Nephron progenitor cell (in vitro differentiated cells): ENCODE results near the gene RCAN2.

ENCODE experiments used
- DNase-seq: peaks from one replicate; pipeline ENCODE4 v3.0.0; 2021
- H3K27ac Mint-ChIP-seq: 2 replicates; pipeline ENCODE4 v1.8.0; 2021; ENCODE audit warnings: mild to moderate bottlenecking, moderate library complexity, mixed read lengths
- H3K27me3 Mint-ChIP-seq: 2 replicates; pipeline ENCODE4 v1.8.0; 2021; ENCODE audit warnings: mild to moderate bottlenecking, low read depth, mixed read lengths; ENCODE audit not compliant: poor library complexity
- H3K36me3 Mint-ChIP-seq: 2 replicates; pipeline ENCODE4 v1.8.0; 2021; ENCODE audit warnings: low read depth, mixed read lengths
- H3K4me1 Mint-ChIP-seq: 2 replicates; pipeline ENCODE4 v1.8.0; 2021; ENCODE audit warnings: mixed read lengths
- H3K4me3 Mint-ChIP-seq: 2 replicates; pipeline ENCODE4 v1.8.0; 2021; ENCODE audit warnings: mild to moderate bottlenecking, moderate library complexity, mixed read lengths
- H3K9me3 Mint-ChIP-seq: 2 replicates; pipeline ENCODE4 v1.8.0; 2021; ENCODE audit warnings: mild to moderate bottlenecking, moderate library complexity, mixed read lengths
- TF ChIP-seq, protein P1 (sequence below): fragments of 200-600 bp; sonication (generic); IDR thresholded peaks from 2 replicates; pipeline ENCODE4 v1.5.0; 2021; ENCODE audit warnings: antibody characterized with exemption

RCAN2 gene

DNA sequence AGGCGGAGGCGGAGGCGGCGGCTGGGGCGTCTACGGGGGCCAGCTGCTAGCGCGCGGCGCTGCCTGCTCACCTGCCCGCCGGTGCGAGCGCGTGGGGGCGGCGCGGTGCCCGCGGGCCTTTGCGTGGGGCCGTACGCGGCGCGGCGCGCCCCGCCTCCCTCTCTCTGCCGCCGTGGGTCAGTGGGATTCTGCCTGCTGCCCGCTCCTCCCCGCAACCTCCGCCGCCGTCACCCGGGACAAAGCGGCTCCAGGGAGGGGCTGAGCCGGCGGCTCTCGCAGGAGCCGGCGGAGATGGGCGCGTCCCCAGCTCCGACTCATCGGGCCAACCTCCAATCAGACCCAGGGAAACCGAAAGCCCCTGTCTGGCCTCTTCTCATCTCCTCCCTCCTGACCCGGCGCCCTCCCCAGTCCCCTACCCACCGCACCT, at the start of gene RCAN2:
Gene RCAN2 (minus strand): TSS at position 249 of the 427 bp plus-strand sequence.
- H3K9me3 Mint-ChIP-seq = no peaks in the 10 kb centered on the region
- peaks cover 15% of the 10 kb centered on the region for H3K4me1 Mint-ChIP-seq
- peak; percentile 75 for DNase-seq
- no peaks in the 10 kb centered on the region for H3K36me3 Mint-ChIP-seq
- peaks cover 67% of the 10 kb centered on the region for H3K27me3 Mint-ChIP-seq
- peak within 1 kb of the TSS; percentile 84 for H3K4me3 Mint-ChIP-seq
- TF ChIP-seq, protein P1, sequence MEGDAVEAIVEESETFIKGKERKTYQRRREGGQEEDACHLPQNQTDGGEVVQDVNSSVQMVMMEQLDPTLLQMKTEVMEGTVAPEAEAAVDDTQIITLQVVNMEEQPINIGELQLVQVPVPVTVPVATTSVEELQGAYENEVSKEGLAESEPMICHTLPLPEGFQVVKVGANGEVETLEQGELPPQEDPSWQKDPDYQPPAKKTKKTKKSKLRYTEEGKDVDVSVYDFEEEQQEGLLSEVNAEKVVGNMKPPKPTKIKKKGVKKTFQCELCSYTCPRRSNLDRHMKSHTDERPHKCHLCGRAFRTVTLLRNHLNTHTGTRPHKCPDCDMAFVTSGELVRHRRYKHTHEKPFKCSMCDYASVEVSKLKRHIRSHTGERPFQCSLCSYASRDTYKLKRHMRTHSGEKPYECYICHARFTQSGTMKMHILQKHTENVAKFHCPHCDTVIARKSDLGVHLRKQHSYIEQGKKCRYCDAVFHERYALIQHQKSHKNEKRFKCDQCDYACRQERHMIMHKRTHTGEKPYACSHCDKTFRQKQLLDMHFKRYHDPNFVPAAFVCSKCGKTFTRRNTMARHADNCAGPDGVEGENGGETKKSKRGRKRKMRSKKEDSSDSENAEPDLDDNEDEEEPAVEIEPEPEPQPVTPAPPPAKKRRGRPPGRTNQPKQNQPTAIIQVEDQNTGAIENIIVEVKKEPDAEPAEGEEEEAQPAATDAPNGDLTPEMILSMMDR = no peak
- H3K27ac Mint-ChIP-seq = no peak within 1 kb of the TSS

DNA sequence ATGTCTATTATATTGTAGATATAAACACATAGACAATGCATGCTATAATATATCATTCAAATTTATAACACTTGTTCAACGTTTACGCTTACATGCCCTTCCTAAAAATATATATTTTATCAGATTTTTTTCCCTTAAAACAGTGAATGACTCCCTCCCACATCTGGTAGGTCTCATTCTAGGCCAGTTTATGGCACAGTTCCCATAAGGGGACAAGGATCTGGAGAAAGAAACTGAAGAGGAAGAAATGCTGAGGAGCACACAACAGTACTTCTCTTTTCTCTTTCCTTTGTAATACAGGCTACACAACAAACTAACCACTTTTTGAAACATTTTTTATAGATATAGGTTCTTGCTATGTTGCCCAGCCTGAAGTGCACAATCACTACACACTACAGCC, 48.6 kb upstream of the RCAN2 start:
- no peak overlapping the region for H3K27ac Mint-ChIP-seq
- TF ChIP-seq, protein P1 = no peak
- peaks cover 29% of the 10 kb centered on the region for H3K9me3 Mint-ChIP-seq
- no peak for DNase-seq
- H3K27me3 Mint-ChIP-seq = no peaks in the 10 kb centered on the region
- H3K4me1 Mint-ChIP-seq = no peaks in the 10 kb centered on the region
- H3K4me3 Mint-ChIP-seq = no peak overlapping the region
- peaks cover 24% of the 10 kb centered on the region for H3K36me3 Mint-ChIP-seq

- no peak overlapping the region for H3K27ac Mint-ChIP-seq
- H3K27me3 Mint-ChIP-seq = no peaks in the 10 kb centered on the region
- no peak for DNase-seq
- no peak overlapping the region for H3K4me3 Mint-ChIP-seq
- H3K9me3 Mint-ChIP-seq = peaks cover 25% of the 10 kb centered on the region
- H3K36me3 Mint-ChIP-seq = peaks cover 15% of the 10 kb centered on the region
- no peaks in the 10 kb centered on the region for H3K4me1 Mint-ChIP-seq
- TF ChIP-seq, protein P1 = no peak
Observed at GRCh38 chr6:46538800-46539480, 47.7 kb upstream of the RCAN2 start.

- Mint-ChIP-seq H3K36me3 (no peaks in the 10 kb centered on the region), H3K4me1 (no peaks in the 10 kb centered on the region), H3K27ac (no peak overlapping the region), H3K4me3 (no peak overlapping the region), H3K27me3 (peaks cover 3% of the 10 kb centered on the region), H3K9me3 (peaks cover 5% of the 10 kb centered on the region)
- DNase-seq = no peak
- TF ChIP-seq, protein P1 = no peak
Observed at GRCh38 chr6:46530896-46531295, 39.6 kb upstream of the RCAN2 start.

GRCh38 chr6:46528961-46529750, 37.9 kb upstream of the RCAN2 start:
- TF ChIP-seq, protein P1 = no peak
- Mint-ChIP-seq H3K4me1 (no peaks in the 10 kb centered on the region), H3K27ac (no peak overlapping the region), H3K27me3 (peaks cover 3% of the 10 kb centered on the region), H3K4me3 (no peak overlapping the region), H3K36me3 (no peaks in the 10 kb centered on the region), H3K9me3 (peaks cover under 1% of the 10 kb centered on the region)
- no peak for DNase-seq
